ENCODE results near the gene SH3GL1.

DNA sequence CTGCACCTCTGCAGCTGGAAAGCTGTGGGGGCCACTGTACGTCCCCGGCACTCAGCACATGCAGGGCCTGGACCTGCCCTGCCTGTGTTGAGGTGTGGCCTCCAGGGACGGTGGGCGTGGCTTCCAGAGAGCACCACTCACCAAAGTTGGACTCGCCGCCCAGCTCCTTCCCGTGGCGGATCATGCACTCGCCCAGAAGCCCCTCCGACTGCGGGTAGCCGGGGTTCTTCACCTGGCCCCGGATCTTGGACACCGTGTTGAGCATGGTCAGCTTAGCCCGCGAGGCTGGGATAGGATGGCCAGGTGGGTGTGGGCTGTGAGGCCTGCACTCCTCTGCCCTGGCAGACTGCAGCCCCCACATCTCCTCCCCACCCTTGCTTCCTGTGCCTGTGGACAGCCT is 35.0 kb downstream of the SH3GL1 start:
- TF ChIP-seq, protein P1, sequence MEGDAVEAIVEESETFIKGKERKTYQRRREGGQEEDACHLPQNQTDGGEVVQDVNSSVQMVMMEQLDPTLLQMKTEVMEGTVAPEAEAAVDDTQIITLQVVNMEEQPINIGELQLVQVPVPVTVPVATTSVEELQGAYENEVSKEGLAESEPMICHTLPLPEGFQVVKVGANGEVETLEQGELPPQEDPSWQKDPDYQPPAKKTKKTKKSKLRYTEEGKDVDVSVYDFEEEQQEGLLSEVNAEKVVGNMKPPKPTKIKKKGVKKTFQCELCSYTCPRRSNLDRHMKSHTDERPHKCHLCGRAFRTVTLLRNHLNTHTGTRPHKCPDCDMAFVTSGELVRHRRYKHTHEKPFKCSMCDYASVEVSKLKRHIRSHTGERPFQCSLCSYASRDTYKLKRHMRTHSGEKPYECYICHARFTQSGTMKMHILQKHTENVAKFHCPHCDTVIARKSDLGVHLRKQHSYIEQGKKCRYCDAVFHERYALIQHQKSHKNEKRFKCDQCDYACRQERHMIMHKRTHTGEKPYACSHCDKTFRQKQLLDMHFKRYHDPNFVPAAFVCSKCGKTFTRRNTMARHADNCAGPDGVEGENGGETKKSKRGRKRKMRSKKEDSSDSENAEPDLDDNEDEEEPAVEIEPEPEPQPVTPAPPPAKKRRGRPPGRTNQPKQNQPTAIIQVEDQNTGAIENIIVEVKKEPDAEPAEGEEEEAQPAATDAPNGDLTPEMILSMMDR (IDR thresholded peaks at IDR 0.05) = no peak
- TF ChIP-seq POLR2A (IDR thresholded peaks at IDR 0.05) = no peak

Data from uterus (tissue), 2 donors.